Fibroblast of lung (primary cell): ENCODE results near the gene ZNF296. TPM values are rescaled to one million over a fixed set of nuclear protein-coding genes. Genes with fewer than 3 reads are reported as not detected.

ENCODE experiments used
- DNase-seq, 2 donors: peaks; one replicate each; pipeline versions ENCODE4 v3.0.0 to v3.0.0-alpha.2; 2010; ENCODE audit warnings: low read depth in 2 of 2
- H2AFZ ChIP-seq: 2 replicates; pipeline ENCODE4 v1.5.1; 2012; ENCODE audit warnings: low read length, control low read depth, inconsistent platforms
- H3K27ac ChIP-seq: 2 replicates; pipeline ENCODE4 v1.5.1; 2011; ENCODE audit warnings: low read length, control low read depth; ENCODE audit not compliant: insufficient read depth
- H3K27me3 ChIP-seq: 2 replicates; pipeline ENCODE4 v1.5.1; 2011; ENCODE audit warnings: mild to moderate bottlenecking, low read length; ENCODE audit not compliant: control insufficient read depth, insufficient read depth
- H3K36me3 ChIP-seq: 2 replicates; pipeline ENCODE4 v1.5.1; 2011; ENCODE audit warnings: low read length; ENCODE audit not compliant: control insufficient read depth, insufficient read depth
- H3K4me1 ChIP-seq: 2 replicates; pipeline ENCODE4 v1.5.1; 2011; ENCODE audit warnings: low read length; ENCODE audit not compliant: control insufficient read depth, insufficient read depth; ENCODE audit errors: extremely low read depth
- H3K4me2 ChIP-seq: 2 replicates; pipeline ENCODE4 v1.5.1; 2011; ENCODE audit warnings: low read length, control low read depth; ENCODE audit not compliant: insufficient read depth; ENCODE audit errors: extremely low read depth
- H3K4me3 ChIP-seq, 4 experiments: fragments of 200-600 bp in 1 of 4; sonication (generic) in 1 of 4; replicated peaks in 1 of 4; 2 replicates each; pipeline ENCODE4 v1.5.1; 2011 to 2016; ENCODE audit warnings: low read length in 4 of 4, low read depth in 3 of 4, mild to moderate bottlenecking in 3 of 4, control low read depth in 2 of 4, inconsistent platforms in 1 of 4, mixed read lengths in 1 of 4; ENCODE audit not compliant: insufficient read depth in 1 of 4; ENCODE audit errors: control extremely low read depth in 1 of 4
- H3K79me2 ChIP-seq: 2 replicates; pipeline ENCODE4 v1.5.1; 2012; ENCODE audit warnings: mild to moderate bottlenecking, low read length, inconsistent platforms; ENCODE audit not compliant: control insufficient read depth, insufficient read depth
- H3K9ac ChIP-seq: 2 replicates; pipeline ENCODE4 v1.5.1; 2011; ENCODE audit warnings: mild to moderate bottlenecking, low read length, control low read depth; ENCODE audit not compliant: insufficient read depth
- H3K9me3 ChIP-seq: 2 replicates; pipeline ENCODE4 v1.5.1; 2012; ENCODE audit warnings: low read depth, low read length; ENCODE audit not compliant: control insufficient read depth, insufficient read depth
- H4K20me1 ChIP-seq: 2 replicates; pipeline ENCODE4 v1.5.1; 2011; ENCODE audit warnings: low read length; ENCODE audit not compliant: control insufficient read depth, insufficient read depth; ENCODE audit errors: extremely low read depth
- CTCF ChIP-seq, 2 donors: IDR thresholded peaks in 1 of 2; conservative IDR thresholded peaks in 1 of 2; 1 replicate in 1 of 2; 2 replicates in 1 of 2; pipeline ENCODE4 v1.5.1; 2011 to 2012; ENCODE audit warnings: low read length in 2 of 2, control low read depth in 1 of 2, inconsistent platforms in 1 of 2, low read depth in 1 of 2, mild to moderate bottlenecking in 1 of 2
- EZH2 ChIP-seq: IDR thresholded peaks from 2 replicates; pipeline ENCODE4 v1.5.1; 2012; ENCODE audit warnings: low read length, control low read depth, mild to moderate bottlenecking; ENCODE audit errors: missing control alignments
- polyA plus RNA-seq, 2 donors: library from polyadenylated mRNA; depleted of rRNA in 1 of 2; stranded (reverse) in 1 of 2; unstranded in 1 of 2; fragments of >200 nt; gene quantifications; 2 replicates each; pipeline ENCODE4 v1.2.1, GENCODE V29; 2011 to 2012; ENCODE audit warnings: missing spikeins in 1 of 2
- total RNA-seq: library from RNA; depleted of rRNA; stranded (reverse); fragments of >200 nt; gene quantifications from 2 replicates; pipeline ENCODE4 v1.2.1, GENCODE V29; 2014

ZNF296 gene
- total and polyA plus RNA-seq, 2 donors (not counting 1 experiment from before 2014, with no cell fraction given) = 0.03 TPM; not detected in 1

GRCh38 chr19:45050036-45050435 lies 26.2 kb downstream of the ZNF296 start:
- H3K9ac ChIP-seq = no peak overlapping the region
- H4K20me1 ChIP-seq = no peaks in the 10 kb centered on the region
- no peaks in the 10 kb centered on the region for H3K27me3 ChIP-seq
- no peak overlapping the region for H3K4me2 ChIP-seq
- no peak overlapping the region for H3K27ac ChIP-seq
- DNase-seq = no peak
- H3K79me2 ChIP-seq = peaks cover 46% of the 10 kb centered on the region
- TF ChIP-seq EZH2 (no peak), CTCF (conservative IDR thresholded peaks at IDR 0.05 in 1 of 2, IDR thresholded peaks at IDR 0.05 in 1 of 2; ENCODE audit: low read depth in 1 of 2, low read length in 2 of 2) (no peak)
- H3K36me3 ChIP-seq = peaks cover 11% of the 10 kb centered on the region
- H3K4me1 ChIP-seq = no peaks in the 10 kb centered on the region
- H3K9me3 ChIP-seq = no peaks in the 10 kb centered on the region
- H3K4me3 ChIP-seq = no peak overlapping the region
- H2AFZ ChIP-seq = no peak overlapping the region

- H3K27ac ChIP-seq = no peak overlapping the region
- no peak overlapping the region for H2AFZ ChIP-seq
- TF ChIP-seq CTCF (conservative IDR thresholded peaks at IDR 0.05 in 1 of 2, IDR thresholded peaks at IDR 0.05 in 1 of 2; ENCODE audit: low read depth in 1 of 2, low read length in 2 of 2) = no peak
- TF ChIP-seq EZH2 = no peak
- H3K27me3 ChIP-seq = no peaks in the 10 kb centered on the region
- peaks cover 54% of the 10 kb centered on the region for H3K79me2 ChIP-seq
- no peaks in the 10 kb centered on the region for H3K4me1 ChIP-seq
- no peak overlapping the region for H3K4me2 ChIP-seq
- H3K9ac ChIP-seq = no peak overlapping the region
- H3K9me3 ChIP-seq = no peaks in the 10 kb centered on the region
- H3K4me3 ChIP-seq = no peak overlapping the region
- H4K20me1 ChIP-seq = no peaks in the 10 kb centered on the region
- no peak for DNase-seq
- peaks cover 15% of the 10 kb centered on the region for H3K36me3 ChIP-seq
Measured at GRCh38 chr19:45049073-45049736, 27.1 kb downstream of the ZNF296 start.

GRCh38 chr19:45047188-45047797 lies 29.0 kb downstream of the ZNF296 start:
- peaks cover 59% of the 10 kb centered on the region for H3K79me2 ChIP-seq
- H3K27me3 ChIP-seq = no peaks in the 10 kb centered on the region
- DNase-seq = no peak
- H3K4me1 ChIP-seq = no peaks in the 10 kb centered on the region
- H3K36me3 ChIP-seq = peaks cover 11% of the 10 kb centered on the region
- H2AFZ ChIP-seq = no peak overlapping the region
- H4K20me1 ChIP-seq = no peaks in the 10 kb centered on the region
- no peak overlapping the region for H3K4me3 ChIP-seq
- TF ChIP-seq CTCF (conservative IDR thresholded peaks at IDR 0.05 in 1 of 2, IDR thresholded peaks at IDR 0.05 in 1 of 2; ENCODE audit: low read depth in 1 of 2, low read length in 2 of 2) (no peak), EZH2 (no peak)
- H3K9ac ChIP-seq = no peak overlapping the region
- H3K27ac ChIP-seq = no peak overlapping the region
- H3K4me2 ChIP-seq = no peak overlapping the region
- no peaks in the 10 kb centered on the region for H3K9me3 ChIP-seq
